GM08714 (cell line): Measurements from ENCODE around the gene ECM1.

ENCODE experiments used
- H3K4me3 ChIP-seq: fragments of 200-500 bp; sonication (Bioruptor generic); 2 replicates; pipeline ENCODE4 v1.5.1; 2014; ENCODE audit warnings: mild to moderate bottlenecking, low read length, inconsistent platforms
- ZNF274 ChIP-seq: IDR thresholded peaks from 2 replicates; pipeline ENCODE4 v1.6.1; 2012; ENCODE audit warnings: mild to moderate bottlenecking, low read depth, low read length

ECM1 gene

GRCh38 chr1:150544204-150544603 lies 36.3 kb downstream of the ECM1 start:
- TF ChIP-seq ZNF274, result no peak
- no peak overlapping the region for H3K4me3 ChIP-seq

GRCh38 chr1:150545486-150546032 lies 37.6 kb downstream of the ECM1 start:
- no peak overlapping the region for H3K4me3 ChIP-seq
- TF ChIP-seq ZNF274, result no peak

- no peak overlapping the region for H3K4me3 ChIP-seq
- no peak for TF ChIP-seq ZNF274
These were observed 38.5 kb downstream of the ECM1 start for GRCh38 chr1:150546294-150546937.

GRCh38 chr1:150548324-150548631 lies 40.4 kb downstream of the ECM1 start:
- peak overlapping the region; percentile 53; the same call in 1 of the 2 replicates for H3K4me3 ChIP-seq
- TF ChIP-seq ZNF274, result no peak

GRCh38 chr1:150548632-150549495 lies 41.0 kb downstream of the ECM1 start, which contains the start of gene ADAMTSL4:
TSS of gene ADAMTSL4 (plus strand) at chr1:150549408. CDS start at chr1:150552289, 2,881 bp downstream.
- H3K4me3 ChIP-seq, result peak within 1 kb of the TSS; percentile 53; the same call in 1 of the 2 replicates
- TF ChIP-seq ZNF274, result no peak

- no peak for TF ChIP-seq ZNF274
- peak overlapping the region; percentile 10; the same call in 1 of the 2 replicates for H3K4me3 ChIP-seq
These were observed 41.8 kb downstream of the ECM1 start for GRCh38 chr1:150549496-150550221.

GRCh38 chr1:150550222-150551050 lies 42.5 kb downstream of the ECM1 start:
- TF ChIP-seq ZNF274, result no peak
- no peak overlapping the region for H3K4me3 ChIP-seq

DNA sequence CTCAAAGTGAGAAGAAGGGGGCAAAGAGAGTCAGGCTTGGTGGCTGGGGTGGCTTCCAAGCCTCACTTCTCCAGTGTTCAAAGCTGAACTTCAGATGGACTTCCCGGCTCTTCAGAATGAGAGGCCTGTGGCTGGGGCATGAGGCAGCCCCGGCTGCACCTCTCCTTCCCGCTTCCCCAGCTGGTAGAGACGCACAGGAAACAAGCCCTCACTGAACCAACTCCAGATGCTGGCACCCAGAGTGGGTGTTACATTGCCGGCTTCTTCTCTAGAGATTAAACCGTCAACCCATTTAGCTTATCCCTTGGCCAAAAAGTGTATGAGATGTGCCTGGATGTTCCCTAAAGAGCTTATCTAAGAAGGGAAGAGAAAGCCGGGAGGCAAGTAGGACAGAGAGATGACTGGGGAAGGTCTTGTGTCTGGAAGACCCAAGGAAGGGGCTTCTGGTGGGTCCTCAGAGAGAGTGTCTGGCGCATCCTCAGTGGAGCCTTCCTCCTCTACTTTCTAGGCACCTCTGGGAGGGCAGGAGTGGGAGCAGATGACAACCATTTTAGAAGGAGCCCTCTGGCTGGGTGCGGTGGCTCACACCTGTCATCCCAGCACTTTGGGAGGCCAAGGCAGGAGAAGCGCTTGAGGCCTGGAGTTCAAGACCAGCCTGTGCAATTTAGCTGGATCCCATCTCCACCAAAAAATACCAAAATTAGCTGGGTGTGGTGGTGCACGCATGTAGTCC lies 43.3 kb downstream of the ECM1 start:
- H3K4me3 ChIP-seq, result no peak overlapping the region
- no peak for TF ChIP-seq ZNF274

- H3K4me3 ChIP-seq, result no peak overlapping the region
- no peak for TF ChIP-seq ZNF274
These were observed 43.8 kb downstream of the ECM1 start for GRCh38 chr1:150551784-150552127.

DNA sequence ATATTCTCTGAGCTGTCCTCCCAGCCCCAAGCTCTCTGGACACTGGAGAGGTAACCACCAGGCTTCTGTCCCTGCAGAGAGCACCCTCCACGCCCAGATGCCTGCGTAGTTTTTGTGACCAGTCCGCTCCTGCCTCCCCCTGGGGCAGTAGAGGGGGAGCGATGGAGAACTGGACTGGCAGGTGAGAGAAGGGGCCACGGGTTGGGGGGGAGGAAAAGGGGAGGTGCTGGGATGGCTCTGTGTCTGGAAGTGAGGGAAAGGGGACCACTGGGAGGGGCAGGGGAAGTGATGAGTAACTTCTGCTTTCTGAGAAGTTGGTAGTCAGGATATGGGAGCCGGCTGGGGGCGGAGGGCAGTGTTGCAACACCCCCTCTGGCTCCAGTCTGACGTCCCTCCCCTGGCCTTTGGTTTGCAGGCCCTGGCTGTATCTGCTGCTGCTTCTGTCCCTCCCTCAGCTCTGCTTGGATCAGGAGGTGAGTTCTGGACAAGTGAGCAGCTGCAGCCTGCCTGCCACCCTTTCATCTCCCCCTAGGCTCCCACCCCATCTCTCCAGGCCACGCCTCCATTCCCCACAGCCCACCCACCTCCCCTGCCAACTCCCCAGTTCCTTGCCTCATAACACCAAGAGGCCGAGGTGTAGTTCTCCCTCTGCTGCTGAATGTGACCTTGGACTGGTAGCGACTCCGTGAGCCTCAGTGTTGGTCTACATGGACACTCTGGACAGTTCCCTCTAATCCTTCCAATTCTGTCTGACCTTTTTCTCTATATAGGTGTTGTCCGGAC lies 44.4 kb downstream of the ECM1 start:
- no peak overlapping the region for H3K4me3 ChIP-seq
- TF ChIP-seq ZNF274, result no peak

- no peak overlapping the region for H3K4me3 ChIP-seq
- TF ChIP-seq ZNF274, result no peak
These were observed 45.0 kb downstream of the ECM1 start for GRCh38 chr1:150552911-150553289.

DNA sequence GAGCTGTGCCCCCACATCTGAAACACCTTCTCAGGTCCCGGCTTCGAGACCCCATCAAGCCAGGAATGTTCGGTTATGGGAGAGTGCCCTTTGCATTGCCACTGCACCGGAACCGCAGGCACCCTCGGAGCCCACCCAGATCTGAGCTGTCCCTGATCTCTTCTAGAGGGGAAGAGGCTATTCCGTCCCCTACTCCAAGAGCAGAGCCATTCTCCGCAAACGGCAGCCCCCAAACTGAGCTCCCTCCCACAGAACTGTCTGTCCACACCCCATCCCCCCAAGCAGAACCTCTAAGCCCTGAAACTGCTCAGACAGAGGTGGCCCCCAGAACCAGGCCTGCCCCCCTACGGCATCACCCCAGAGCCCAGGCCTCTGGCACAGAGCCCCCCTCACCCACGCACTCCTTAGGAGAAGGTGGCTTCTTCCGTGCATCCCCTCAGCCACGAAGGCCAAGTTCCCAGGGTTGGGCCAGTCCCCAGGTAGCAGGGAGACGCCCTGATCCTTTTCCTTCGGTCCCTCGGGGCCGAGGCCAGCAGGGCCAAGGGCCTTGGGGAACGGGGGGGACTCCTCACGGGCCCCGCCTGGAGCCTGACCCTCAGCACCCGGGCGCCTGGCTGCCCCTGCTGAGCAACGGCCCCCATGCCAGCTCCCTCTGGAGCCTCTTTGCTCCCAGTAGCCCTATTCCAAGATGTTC lies 45.6 kb downstream of the ECM1 start:
- TF ChIP-seq ZNF274, result no peak
- no peak overlapping the region for H3K4me3 ChIP-seq
